Stimulated activated CD8-positive, alpha-beta memory T cell treated with anti-CD3 and anti-CD28 coated beads, Interleukin-12 subunit alpha, Interleukin-12 subunit beta, amount 100 ng/mL, for 24 hours (primary cell): ENCODE data around the gene EXOSC1.
"Not testable (repeated sequence)": the region's sequence is repeated elsewhere in the genome, so short reads cannot be mapped to it uniquely, and the experiment has no call there.

ENCODE experiments used
- DNase-seq: peaks from one replicate; pipeline ENCODE4 v3.0.0-alpha.2; 2020; ENCODE audit errors: extremely low read depth

Gene EXOSC1

DNA sequence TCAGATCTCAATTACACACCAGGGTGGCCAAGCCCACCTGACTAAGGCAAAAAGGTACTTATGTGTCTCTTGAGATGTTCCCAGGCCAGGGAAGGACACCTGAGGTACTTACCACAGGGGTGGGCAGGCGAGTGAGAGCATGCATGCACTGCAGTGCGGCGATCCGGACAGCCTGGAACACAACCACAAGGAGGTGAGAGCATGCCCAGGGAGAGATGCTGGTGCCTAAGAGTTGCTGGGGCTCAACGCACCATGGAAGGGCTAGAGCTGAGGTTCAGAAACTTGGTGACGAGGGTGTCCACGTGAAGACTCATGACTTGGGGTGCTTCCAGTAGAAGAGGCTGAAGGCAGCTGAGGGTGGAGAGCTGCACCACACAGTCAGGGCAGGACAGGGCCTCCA lies 13.3 kb upstream of the EXOSC1 start:
- no peak for DNase-seq

DNA sequence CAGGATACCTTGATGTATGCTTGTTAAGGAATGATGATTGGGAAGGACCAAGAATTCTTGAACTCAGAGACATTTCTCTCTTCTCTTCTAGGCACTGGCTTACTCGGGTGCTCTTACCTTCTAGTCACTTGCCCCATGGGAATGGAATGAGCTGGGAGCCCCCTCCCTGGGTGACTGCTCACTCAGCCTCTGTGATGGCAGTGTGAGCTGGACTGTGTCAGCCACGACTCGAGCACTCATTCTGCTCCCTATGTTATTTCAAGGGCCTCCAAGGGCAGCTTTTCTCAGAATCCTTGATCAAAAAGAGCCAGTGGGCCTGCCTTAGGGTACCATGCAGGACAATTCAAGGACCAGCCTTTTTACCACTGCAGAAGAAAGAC lies 10.9 kb upstream of the EXOSC1 start:
- no peak for DNase-seq

DNA sequence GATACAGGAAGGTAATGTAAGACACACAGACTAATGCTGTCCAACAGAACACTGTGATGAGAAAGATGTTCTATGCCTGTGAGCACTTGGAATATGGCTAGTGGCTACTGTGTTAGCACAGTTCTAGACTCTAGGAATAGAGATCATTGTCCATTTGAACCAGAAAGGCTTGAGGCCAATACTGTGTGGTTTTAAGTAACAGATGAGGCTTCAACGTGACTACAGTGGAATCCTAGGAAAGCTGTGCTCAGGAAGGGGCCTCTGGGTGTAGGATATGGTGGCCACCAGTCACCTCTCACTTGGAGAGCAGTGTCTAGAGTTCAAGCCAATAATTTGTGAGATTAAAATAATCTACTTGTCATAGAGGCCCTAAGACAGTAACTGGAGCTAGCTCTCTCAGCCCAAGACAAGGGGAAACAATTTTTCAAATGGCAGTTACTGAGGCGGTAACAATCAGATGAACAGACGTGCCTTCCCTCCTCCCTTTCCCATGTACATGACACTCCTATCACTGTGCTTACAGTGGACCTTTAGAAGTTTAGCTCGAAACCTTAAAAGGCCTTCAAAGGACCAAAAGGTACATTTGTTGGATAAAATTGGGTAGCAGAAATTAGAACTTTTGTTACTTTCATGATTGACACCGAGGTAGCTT lies 10.4 kb upstream of the EXOSC1 start:
- no peak for DNase-seq

DNA sequence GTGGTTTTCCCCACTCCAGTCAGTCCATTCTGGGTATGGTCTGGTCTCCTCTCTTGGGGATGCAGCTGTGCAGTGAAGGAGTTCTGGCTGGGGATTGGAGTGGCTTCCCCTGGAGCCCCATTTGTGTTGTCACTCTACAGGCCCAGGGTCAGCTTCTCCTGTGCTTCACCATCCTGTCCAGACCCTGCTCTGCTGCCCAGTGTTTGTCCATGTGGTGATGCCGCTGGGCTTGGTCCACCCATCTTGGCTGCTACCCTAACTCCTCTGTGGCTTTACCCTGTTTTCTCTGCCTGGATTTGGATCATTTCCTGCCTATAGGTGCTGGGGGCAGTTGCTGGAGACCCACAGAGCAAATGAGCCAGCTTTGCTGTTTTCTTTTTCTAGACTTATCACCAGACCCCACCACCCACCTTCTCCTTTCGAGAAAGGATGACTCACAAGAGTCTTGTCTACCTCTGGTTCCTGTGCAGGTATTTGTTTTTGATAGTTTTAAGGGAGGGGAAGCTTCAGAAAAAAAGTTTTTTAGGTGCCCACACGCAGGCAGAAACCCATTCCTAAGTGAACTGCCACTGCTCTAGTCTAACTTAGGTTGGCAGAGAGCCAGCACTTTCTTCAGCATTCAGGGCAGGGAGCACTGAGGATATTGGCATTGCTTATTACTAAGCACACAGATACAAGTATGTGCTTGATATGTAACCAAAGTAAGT lies 8.7 kb upstream of the EXOSC1 start:
- DNase-seq, result no peak

DNA sequence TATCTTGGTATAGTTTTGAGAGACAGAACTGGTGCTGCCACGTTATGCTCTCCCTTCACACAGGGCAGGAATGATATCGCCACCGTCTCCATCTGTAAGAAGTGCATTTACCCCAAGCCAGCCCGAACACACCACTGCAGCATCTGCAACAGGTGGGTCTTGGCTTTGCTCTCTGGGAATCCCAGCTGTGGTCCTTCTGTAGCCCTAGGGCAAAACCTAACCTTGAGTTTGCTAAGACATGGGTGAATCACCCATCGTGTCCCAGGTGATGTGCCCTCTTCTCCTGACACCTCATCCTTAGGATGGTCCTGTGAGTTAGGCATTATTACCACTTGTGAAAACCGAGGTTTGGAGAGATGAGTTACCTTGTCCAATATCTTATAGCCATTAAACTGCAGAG lies 6.5 kb upstream of the EXOSC1 start:
- DNase-seq, result no peak

DNA sequence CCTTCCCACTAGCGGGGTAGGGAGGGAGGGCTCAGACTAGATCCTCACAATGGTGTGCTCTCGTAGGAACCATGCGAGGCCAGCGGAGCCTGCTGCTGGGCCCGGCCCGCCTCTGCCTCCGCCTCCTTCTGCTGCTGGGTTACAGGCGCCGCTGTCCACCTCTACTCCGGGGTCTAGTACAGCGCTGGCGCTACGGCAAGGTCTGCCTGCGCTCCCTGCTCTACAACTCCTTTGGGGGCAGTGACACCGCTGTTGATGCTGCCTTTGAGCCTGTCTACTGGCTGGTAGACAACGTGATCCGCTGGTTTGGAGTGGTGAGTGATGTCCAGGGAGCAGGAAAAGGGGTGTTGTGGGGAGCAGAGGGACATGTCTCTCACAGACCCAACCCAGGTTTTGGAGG lies 5.8 kb upstream of the EXOSC1 start:
- no peak for DNase-seq

DNA sequence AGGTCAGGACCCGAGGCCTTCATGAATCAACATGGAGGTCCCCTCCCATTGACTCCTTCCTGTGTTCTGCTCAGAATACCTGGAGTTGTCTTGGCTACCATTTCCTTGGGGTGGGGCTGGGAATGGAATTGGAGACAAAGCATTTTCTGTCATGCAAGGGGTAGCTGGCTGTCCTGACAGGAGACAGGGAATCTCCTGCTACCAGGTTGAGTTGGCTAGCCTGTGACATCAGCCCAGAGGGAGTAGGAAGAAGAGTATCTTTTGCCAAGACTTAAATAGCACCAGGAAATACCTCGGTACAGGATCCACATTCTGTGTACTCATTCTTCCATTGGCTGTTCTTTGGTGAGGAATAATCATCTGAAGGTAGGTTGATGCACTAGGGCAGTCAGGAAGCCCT lies 5.0 kb upstream of the EXOSC1 start:
- DNase-seq, result no peak

DNA sequence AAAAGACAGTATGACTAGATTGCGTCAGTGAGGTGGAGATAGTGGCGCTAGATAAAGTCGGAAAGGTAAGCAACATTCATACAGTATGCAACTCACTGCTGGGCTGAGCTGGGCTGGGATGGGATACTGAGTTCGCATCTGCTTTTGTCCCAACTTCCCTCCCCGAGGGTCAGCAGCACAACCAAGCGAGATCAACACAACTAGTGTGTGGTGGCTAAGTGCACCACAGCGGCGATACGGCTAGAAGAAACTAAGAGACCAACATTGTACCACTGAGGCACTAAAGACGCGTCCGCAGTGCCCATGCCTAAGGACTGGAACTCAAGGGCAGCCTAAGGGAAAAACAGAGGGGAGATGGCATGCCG lies 467 bp downstream of the EXOSC1 start:
- no peak for DNase-seq

DNA sequence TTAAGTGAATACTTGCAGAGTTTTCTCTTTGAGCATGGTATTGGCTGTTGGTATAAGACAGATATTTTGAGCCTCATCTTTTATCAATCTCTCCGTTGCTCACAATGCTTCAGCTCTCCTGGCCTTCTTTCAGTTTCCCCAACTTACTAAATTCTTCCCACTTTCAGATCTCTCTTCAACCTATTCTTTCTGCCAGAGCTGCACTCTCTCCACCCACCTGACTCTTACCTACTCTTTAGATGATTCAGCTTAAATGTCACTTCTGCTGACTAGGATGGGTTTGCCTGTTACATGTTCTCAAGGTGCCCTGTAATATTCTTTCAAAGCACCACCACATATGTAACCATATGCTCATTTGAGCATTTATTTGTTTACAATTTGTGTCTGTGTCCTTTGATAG lies 1.6 kb downstream of the EXOSC1 start:
- DNase-seq, result no peak

DNA sequence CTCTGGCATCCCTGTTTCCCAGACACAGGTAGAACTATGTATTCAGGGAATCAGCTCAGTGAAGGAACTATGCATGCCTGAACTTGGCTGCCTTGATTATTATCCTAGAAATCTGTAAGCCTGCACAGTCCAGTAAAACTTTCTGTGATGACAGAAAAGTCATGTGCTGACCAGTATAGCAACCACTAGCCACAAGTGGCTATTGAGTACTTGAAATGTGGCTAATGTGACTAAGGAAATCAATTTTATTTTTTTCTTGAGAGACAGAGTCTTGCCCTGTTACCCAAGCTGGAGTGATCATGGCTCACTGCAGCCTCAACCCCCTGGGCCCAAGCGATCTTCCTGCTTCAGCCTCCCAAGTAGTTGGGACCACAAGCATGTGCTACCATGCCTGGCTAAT lies 3.5 kb downstream of the EXOSC1 start:
- no peak for DNase-seq

DNA sequence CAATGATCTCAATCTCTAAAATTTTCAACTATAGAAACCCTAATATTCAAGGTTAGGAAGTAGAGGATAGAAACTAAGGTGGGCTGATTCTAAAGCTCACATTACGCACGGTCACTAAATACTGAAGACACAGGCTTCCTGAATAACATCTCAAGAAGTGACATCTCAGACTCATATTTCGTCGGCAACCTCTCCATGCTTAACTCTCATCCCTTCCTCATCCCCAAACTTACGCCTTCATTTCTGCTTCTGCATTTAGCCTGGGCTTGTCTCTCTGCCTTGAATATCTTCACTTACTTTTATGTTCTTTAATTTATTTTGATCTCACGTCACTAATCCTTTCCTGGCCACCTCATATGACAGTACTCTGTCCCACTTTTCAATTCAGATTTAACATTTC lies 10.6 kb downstream of the EXOSC1 start:
- DNase-seq, result no peak

DNA sequence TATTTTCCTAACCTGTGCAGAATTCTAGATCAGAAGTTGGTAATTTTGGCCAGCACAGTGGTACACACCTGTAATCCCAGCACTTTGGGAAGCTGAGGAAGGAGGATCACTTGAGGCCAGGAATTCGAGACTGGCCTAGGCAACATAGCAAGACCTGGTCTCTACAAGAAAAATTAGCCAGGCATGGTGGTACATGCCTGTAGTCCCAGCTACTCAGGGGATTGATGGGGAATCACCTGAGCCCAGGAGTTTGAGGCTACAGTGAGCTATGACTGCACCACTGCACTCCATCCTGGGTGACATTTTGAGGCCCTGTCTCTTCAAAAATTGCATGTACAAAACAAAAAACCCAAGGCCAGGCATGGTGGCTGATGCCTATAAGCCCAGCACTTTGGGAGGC lies 11.2 kb downstream of the EXOSC1 start:
- no peak for DNase-seq

DNA sequence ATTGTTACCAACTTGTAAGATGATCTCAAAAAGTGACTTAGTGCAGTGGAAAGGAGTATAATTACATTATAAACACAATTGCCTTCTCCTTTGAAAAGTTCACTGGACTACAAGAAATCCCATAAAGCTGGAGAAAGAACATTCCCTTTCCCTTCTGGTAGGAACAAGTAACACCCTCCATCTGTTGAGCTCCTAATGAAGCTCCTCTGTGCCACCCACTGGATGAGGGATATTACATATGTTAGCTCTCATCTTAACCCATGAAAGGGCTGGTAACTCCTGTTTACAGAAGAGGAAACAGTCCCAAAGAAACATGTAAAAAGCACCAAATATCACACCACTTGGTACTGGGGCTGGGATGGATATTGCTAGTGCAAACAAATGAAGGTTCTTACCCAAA lies 11.8 kb downstream of the EXOSC1 start:
- DNase-seq, result no peak

DNA sequence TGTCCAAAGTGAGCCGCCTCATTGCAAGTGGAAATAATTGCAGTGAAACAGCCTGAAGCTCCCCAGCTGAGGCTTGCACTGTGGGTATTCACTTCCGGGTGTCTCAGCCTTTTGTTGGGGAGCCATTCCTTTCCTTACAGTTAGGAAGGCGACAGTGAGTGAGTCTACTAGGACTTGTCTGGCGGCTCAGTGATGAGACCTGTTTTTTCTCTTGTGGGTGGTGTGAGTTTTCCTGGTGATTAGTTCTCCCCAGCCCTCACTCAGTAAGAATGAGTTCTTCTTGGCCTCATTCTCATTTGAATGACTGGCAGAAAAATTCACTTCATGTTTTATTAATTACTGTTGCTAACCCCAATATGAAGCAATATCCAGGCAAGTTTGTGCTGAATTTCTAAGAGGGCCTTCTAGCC lies 17.2 kb downstream of the EXOSC1 start:
- DNase-seq, result no peak

DNA sequence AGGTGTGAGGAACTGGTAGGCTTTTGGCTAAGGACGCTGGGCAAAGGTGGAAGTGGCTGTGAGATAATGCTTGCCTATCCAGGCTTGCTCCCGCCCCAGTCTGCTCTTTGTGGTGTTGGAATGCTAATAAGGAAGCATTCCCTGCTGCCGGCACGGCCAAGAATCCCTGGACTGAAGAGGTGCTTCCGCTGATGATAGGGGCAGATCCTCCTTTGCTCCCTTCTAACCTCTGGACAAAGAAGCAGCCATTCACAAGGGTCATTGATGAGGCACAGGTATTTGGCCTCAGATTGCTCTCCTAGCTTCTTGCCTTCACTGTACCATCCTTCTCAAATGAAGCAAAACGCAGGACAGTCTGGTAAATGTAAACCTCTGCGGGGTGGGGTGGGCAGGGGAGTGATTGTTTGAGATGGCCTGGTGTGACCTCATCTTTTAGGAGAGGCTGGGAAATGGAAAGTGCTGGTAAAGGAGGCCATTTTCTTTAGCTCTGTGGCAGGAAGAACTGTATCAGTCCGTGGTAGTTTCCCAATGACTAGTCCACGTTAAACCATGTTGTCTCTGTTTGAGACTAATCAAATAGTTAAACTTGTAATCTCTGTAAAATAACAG lies 18.1 kb downstream of the EXOSC1 start:
- DNase-seq, result no peak

DNA sequence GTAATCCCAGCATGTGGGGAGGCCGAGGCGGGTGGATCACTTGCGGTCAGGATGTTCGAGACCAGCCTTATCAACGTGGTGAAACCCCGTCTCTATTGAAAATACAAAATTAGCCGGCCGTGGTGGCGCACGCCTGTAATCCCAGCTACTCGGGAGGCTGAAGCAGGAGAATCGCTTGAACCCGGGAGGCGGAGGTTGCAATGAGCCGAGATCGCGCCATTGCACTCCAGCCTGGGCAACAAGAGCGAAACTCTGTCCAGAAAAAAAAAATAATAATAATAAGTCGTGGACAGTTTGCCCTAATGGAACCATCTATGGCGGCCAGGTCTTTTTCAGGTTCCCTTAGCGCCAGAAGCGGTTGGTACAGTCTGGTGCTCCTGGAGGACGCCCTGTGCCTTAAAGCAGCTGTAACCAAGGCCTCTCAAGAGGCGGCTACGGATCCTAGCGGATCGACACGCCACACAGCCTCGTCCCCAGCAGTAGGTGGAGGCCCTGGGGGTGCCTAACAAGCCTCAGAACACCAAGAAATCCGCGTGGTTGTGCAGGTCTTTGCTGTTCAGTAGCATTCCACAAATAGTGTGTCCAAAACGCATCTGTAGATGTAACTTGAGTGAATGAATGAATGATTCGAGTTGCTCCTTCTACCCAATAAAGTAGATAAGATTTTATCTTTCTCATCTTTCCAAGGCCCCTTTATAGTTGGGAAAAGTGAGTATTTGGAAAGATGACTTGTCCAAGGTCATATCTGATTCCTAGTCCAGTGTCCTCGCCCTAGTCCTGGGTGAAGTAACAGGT lies 18.8 kb downstream of the EXOSC1 start:
- DNase-seq, result no peak

DNA sequence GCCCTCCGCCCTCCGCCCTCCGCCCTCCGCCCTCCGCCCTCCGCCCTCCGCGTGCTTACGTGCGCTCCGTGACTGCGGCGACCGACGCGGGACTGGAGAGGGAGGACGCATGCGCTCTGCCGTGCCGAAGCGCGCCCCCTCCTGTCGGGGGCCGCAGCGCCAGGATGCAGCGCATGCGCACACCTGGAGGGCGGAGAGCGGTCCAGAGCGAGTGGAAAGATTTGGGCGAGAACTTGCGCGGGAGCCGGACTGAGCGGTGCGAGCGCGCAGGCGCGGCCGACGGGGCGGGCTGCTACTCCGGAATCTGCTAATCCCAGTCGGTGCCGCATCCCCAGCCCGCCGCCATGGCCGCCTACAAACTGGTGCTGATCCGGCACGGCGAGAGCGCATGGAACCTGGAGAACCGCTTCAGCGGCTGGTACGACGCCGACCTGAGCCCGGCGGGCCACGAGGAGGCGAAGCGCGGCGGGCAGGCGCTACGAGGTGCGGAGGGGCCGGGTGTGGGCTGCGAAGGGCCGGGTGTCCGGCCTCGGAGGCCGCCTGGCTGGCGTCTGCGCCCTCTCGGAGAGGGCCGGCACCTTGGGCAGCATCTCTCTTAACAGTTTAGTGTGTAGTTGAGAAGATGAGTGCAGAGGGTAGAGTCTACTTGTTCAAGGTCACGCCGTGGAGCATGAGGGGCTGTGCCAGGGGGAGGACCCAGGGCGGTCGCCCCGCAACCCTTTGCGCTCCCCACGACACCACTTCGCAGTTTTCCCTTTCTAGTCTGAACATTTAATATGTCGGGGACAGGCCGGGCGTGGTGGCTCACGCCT lies 19.6 kb downstream of the EXOSC1 start, which contains the start of gene PGAM1:
Gene PGAM1, plus strand, starts transcription at position 228 of the 812 bp plus-strand sequence. Its CDS starts 117 bp downstream, at position 345.
- DNase-seq, result peak; percentile 83

DNA sequence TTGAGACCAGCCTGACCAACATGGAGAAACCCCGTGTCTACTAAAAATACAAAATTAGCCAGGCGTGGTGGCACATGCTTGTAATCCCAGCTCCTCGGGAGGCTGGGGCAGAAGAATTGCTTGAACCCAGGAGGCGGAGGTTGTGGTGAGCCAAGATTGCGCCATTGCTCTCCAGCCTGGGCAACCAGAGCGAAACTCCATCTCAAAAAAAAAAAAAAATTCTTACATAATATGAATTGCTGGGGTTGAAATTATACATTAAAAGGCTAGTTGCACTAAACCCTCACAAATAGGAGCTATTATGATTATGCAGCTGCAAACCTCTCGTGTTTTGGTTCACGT lies 22.1 kb downstream of the EXOSC1 start:
- not testable (repeated sequence) for DNase-seq

DNA sequence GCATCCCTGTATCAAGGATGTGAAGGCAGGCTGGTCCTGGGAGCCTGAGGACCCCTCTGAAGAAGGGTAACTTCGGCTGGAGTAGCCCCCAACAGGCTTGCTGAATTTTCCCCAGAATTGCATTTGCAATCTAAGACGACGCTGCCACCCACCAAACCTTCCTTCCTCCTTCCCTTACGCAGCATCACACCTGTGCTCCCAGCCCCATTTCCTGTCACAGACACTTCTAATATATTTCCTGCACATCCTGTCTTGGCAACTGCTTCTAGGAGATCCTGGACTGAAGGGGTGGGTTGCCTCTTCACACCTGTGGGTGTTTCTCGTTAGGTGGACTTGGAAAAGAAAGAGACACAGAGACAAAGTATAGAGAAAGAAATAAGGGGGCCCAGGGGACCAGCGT lies 29.2 kb downstream of the EXOSC1 start:
- no peak for DNase-seq

DNA sequence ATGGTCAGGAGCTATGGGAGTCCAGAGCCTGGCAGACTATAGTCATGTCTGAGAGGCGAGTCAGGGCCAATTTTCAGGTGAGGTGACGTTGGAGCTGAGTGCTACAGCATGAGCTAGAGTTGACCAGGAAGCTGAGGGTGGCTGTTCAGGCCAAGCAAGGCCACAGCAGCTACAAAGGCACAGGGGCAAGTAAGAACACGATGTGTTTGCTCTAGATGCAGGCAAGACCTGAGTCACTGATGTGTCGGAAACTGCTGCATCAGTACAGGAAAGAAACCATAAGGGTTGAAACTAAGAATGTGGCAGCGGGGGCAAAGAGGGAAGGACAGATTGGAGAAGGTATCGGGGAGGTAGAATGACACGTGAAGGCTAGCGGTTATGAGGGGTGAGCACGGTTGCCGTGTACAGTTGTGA lies 32.9 kb downstream of the EXOSC1 start:
- DNase-seq, result no peak

DNA sequence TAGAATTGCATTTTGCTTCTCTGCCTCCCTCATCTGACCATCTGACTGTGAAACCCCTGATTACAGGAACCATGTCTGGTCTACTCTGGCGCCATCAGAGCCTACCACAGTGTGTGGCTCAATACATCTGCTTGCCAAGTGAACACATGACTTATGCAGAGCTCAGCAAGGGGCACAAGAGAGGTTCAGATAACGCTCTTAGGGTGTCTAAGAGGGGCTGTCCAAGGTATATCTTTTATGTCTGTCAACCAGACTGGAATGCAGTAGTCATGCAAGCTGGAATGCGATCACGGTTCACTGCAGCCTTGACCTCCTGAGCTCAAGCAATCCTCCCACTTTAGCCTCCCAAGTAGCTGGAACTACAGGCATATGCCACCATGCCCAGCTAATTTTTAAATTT lies 34.4 kb downstream of the EXOSC1 start:
- DNase-seq, result no peak

DNA sequence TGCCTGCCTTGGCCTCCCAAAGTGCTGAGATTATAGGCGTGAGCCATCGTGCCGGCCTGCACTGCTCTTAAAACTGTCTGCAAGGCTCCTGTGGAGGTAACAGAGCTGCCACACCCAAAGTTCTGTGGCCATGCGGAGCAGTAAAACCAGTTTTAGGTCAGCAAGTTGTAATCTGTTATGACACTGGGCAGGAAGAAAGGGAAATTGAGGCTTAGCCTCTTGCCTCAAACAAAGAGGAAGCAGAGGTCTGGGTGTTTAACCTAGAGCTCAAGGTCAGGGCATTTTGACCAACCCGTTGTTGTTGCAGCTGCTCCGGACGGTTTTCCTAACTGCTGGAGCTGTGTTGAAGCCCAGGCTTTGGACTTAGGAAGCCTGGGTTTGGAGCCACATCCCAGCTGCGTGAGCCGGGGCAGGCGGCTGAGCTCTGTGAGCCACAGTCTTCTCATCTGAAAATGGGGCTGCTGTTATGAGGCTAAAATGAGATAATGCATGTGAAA lies 37.3 kb downstream of the EXOSC1 start:
- no peak for DNase-seq
